Activated T-cell treated with anti-CD3 and anti-CD28 coated beads, Interleukin-2, amount 50 U/mL, for 48 hours (primary cell): Measurements from ENCODE around the gene C10orf67.
A peak's percentile ranks its signal among the peaks of the same experiment; 100 is the strongest.
"Not testable (repeated sequence)": the region's sequence is repeated elsewhere in the genome, so short reads cannot be mapped to it uniquely, and the experiment has no call there.

Experiments used
- DNase-seq, 2 experiments: peaks; one replicate each; pipeline ENCODE4 v3.0.0-alpha.2; 2020

The C10orf67 gene

DNA sequence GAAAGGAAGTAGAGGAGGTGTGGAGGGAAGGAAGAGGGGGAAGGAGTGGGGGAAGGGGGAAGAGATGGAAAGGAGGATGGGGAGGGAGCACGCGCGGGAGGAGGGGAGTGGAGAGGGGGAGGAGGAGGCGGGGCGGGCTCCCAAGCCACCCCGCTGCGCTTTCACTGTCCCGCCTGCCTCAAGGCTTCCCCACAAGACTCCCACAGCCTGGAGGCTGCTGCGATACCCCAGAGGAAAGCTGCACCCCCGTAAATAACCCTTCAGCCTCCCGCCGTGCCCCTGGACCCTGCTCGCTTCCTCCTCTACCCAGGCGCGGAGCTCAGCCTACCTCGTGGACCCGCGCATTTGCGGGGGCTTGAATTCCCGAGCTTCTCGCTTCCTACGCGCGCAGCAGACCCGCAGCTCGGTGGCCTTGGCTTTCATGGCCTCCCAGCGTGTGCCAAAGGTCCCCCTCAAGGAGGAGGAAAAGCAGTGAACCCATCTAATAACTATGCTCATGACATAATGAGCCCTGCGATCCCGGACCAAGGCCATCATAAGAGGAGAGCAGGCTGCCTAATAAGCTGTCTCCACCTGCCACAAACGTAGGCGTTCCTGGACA is at the start of gene C10orf67:
C10orf67 (minus strand) TSS at position 557 of the 601 bp plus-strand sequence; CDS start at position 534, 23 bp downstream.
- DNase-seq: peak in 1 of 2 experiments; percentile 51

DNA sequence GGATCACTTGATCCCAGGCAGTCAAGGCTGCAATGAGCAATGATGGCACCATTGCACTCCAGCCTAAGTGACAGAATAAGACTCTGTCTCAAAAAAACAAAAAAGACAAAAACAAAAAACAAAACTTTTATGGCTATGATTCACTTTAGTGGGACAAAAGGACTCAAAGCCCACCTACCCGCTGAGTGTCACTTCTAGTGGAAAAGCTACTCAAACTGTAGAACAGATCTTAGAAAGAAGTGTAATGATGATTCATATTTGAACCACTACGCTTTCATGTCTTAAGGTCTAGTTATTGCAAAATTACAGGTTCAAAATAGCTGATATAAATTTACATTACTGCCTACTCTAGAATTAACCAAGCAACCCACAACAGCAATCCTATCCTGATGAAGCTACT is 47.2 kb upstream of the C10orf67 start:
- peak; percentile 26 to 32 for DNase-seq

DNA sequence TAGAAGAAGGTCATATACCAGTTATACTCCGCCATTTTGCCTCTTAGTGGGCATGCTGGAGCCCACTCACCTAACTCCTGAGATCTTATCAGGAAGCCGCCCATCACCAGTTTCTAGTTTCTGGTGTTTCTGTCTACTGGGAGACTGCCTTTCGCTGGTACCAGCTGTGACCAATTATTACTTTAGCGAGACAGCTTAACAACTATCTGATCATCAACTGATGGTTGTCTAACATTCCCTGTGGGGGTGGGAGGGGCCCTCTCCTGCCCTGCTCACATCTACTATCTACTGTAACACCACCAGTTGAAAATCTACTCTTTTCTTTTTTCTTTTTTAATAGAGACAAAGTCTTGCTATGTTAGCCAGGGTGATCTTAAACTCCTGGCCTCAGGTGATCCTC is 46.2 kb upstream of the C10orf67 start:
- DNase-seq: no peak

DNA sequence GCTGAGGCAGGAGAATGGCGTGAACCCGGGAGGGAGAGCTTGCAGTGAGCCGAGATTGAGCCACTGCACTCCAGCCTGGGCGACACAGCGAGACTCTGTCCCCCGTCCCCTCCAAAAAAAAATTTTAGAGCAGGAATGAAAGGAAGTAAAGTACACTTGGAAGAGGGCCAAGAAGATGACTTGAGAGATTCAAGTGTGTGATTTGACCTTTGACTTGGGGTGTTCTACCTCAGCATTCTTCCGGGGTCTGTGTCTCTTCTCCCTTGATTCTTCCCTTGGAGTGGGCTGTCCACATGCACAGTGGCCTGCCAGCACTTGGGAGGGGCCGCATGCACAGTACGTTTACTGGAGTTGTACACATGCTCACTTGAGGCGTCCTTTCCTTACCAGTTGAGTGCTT is 45.8 kb upstream of the C10orf67 start:
- not testable (repeated sequence) for DNase-seq

DNA sequence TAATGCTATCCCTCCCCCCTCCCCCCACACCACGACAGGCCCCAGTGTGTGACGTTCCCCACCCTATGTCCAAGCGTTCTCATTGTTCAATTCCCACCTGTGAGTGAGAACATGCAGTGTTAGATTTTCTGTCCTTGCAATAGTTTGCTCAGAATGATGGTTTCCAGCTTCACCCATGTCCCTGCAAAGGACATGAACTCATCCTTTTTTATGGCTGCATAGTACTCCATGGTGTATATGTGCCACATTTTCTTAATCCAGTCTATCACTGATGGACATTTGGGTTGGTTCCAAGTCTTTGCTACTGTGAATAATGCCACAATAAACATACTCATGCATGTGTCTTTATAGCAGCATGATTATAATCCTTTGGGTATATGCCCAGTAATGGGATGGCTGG is 42.9 kb upstream of the C10orf67 start:
- DNase-seq: not testable (repeated sequence)

DNA sequence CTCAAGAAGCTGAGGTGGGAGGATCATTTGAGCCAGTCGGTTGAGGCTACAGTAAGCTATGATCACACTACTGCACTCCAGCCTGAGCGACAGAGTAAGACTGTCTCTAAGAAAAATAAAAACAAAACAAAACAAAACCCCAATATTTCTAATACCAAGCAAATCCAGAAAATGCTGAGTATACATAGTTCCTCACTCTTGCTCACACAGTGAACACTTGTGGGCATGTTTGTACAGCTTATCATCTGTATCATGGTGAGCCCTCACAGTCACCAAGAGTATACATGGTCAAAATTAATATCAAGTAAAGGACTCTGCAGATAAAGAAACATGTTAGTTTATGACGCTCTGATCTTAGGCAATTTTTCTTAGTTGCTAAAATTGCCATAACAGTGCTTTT is 41.5 kb upstream of the C10orf67 start:
- DNase-seq: no peak

DNA sequence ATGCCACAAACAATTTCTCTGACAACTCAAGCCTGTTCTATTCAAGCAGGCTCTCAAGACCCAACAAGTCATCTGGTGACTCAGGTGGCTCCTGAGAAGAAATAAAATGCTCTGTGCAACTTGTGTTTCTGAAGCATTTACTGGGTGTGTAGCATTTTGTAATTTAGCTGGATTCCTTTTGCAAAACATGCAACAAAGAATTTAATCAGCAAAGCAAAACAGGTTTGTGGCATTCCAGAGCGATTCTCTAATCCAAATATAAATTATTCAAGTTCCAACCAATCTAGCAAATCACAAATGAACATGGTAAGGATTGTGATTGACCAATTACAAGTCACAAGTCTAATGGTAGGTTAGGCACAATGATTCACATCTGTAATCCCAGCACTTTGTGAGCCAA is 39.8 kb upstream of the C10orf67 start:
- DNase-seq: no peak

DNA sequence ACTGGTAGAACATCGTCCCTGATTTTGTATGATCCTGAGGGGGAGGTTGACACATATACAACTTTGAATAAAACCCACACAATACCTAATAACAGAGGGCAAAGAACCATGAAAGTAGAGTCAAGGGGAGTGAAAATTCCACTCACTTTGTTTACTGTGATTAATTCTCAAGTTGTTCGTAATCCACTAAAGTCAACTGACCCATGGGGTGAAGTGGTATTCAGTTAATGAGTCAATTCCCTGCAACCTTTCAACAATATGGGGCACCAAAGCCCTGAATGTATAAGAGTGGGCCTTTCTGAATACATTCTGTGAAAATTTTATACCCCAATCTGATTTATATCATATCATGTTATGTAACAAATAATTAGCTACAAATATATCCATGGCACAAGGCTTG is 39.0 kb upstream of the C10orf67 start:
- no peak for DNase-seq

DNA sequence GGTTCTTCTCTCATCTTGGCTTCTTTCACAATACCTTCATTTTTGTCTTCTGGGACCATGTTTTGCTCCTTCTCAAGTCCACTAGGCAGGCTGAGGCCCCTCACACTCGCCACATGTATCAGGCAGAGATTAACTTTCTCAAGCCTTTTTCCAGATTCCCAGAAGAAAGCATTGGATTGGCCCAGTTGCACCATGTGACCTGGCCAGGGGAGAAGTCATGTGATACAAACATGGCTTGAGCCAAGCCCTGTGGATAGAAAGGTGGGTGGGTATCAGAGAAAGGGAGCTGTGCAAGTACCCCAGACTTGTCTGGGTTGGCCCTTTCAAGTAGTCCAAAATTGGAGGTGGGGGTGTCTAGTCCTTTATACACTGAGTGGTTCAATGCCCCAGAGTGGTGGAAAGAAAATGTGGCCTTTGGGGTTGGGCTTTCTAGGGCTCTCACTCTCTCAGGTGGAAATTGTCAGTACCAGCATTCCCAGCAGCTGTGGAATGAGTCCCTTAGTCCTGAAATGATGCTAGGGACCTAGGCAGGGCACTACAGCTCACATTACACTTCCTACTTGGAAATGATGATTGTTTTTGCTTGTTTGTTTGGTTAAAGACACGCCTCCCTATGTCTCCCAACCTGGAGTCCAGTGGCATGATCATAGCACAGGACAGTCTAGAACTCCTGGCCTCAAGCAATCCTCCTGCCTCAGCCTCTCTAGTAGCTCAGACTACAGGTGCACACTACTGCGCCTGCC is 36.9 kb upstream of the C10orf67 start:
- DNase-seq: no peak

DNA sequence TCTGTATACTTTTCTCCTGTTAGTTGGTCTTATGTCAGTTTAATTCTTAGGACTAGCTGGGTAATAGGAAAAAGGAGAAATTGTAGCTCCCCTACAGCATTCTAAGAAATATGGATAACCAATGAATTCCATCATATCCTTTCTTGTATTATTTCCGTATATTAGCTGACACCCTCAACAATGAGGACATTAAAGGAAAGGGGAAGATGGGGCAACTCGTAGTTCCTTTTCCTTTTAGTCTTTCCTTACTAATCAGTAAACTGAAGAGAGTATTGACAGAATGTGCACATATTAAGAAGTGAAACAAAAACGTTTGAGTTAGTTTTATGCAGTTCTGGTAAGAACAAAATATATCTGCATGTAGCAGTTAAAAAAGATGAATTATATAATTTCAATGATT is 35.1 kb upstream of the C10orf67 start:
- no peak for DNase-seq

DNA sequence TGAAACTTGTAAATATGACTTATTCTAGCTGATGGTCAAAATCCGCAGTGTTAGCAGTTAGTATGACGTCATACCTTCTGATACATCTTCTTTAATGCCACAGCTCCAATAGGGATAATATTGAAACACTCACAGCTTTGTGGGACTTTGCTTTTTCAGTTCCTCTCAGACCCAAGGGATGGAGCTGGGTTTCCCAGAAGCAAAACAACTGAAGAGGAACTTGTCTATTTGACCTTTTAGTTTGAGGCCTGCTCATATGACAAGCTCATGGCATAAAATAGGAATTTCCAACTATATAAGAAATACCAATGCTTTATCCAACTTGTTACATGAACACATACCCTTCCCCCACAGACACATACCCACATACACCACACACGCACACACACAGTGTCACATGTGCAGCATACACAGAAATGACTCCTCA is 31.6 kb upstream of the C10orf67 start:
- DNase-seq: no peak

DNA sequence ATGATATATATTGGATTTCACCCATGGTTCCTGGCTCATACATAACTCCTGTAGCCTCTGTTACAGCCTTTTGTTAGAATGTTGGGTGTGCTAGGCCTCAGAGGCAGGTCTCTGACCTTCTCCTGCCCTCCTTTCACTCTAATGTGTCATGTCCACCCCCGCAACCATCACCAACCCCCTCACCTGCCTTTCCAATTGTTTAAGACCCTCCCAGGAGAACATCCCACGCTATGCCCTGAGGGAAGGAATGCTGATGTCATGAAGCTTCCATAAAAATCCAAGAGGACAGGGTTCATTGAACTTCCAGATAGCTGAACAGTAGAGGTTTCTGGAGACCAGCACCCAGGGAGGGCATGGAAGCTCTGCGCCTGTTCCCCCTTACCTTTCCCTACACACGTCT is 30.8 kb upstream of the C10orf67 start:
- DNase-seq: no peak

DNA sequence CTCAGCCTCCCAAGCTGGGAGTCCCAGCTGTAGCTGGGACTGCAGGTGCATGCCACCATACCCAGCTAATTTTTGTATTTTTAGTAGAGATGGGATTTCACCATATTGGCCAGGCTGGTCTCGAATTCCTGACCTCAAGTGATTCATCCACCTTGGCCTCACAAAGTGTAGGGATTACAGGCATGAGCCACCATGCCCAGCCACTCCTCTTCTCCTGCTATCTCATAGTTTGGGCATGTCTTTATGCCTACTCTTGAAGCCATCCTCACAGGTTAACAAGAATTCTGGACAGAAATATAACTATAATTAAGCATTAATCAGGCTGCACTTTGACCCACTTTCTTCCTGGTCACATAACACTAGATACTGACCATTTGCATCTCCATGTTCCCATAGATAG is 28.6 kb upstream of the C10orf67 start:
- no peak for DNase-seq

DNA sequence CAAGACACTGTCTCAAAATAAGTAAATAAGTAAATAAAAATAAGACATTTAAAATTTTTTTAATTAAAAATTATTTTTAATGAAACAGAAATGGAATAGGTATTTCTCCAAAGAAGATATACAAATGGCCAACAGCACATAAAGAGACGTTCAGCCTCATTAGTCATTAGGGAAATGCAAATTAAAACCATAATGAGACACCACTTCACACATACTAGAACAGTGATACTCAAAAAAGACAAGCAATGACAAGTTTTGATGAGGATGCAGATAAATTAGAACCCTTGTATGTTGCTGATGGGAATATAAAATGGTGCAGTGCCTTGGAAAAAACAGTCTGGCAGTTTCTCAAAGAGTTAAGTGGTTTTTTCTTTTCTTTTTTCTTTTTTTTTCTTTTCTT is 26.5 kb upstream of the C10orf67 start:
- no peak for DNase-seq

DNA sequence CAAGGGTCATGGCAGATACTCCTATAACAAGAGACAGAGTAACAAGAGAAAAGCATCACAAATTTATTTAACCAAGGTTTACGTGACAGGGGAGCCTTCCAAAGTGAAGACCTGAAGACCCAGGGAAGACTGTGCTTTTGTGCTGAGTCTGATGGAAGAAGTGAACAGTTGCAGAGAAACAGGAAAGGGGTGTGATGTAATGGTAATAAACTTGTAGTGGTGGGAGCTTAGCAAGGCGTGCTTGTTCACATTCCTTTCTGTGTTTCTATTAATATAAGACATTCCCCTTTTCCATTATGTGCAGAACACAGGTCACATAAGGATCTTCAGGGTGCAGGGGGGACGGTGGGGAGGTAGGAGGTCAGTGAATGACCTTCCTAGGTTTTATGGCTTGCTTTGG is 25.5 kb upstream of the C10orf67 start:
- DNase-seq: no peak

DNA sequence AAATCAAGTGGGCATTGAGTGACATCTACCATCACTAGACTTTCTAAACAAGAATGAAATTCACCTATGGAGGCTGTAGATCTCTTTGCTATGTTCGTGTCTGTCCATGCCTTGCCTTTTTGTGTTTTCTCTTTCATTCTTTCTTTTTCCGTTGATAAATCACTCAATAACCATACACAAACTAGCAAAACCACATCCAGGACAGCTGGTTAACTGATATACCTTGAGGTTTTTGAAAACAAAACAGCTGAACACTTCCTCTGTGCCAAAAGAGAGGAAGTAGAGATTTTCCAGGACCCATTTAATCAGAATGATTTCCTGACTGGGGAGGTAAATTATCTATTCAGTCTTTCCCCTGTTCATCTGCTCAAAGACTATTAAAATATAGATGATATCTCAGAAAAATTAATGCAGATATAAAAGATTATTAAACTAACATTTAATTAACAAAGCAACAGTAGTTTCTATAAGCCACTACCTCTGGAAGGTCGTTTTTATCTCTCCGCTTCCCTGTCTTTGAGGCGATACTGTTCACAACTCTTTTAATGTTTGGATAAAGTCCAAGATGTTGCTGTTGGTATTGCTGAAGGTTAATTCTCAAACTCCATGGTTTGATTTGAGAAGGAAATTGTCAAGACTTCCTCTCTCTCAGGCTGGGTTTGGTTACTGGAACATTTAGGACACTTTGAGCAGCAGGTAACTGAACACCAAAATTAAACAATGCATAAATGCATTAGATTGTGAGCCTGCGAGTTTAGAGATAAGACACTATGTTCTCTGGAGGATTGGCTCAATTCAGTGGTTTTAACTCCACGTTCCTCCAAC is 24.4 kb upstream of the C10orf67 start:
- no peak for DNase-seq

DNA sequence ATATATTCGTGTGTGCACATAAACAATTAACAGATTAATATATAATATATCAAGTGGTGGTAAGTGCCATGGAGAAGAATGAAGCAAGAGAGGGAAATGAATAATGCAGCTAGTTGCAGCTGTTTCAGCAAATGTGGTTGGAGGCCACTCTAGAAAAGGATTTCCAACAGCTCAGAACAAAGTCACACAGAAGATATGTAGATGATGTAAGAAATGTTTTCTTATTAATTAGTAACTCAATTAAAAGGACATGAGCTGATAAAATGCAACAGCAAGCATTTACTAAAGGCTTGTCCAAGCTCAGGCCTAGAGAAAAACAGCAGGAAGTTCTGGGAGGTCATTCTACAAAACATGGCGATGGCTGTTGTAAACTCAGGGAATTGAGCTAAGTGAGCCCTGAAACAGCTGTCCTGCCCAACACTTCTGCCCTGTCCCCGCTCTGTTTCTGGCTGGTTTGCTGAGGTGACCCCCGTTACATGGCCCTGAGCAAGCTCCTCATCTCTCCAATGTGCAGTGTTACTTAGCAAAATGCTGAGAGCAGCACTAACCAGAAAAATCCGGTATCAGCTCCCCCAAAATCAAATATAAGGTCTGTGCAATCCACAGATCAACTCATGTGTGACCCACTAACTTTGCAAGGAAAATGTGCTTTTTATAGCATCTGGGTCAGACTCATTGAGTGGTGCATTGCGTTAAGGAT is 23.4 kb upstream of the C10orf67 start:
- no peak for DNase-seq

DNA sequence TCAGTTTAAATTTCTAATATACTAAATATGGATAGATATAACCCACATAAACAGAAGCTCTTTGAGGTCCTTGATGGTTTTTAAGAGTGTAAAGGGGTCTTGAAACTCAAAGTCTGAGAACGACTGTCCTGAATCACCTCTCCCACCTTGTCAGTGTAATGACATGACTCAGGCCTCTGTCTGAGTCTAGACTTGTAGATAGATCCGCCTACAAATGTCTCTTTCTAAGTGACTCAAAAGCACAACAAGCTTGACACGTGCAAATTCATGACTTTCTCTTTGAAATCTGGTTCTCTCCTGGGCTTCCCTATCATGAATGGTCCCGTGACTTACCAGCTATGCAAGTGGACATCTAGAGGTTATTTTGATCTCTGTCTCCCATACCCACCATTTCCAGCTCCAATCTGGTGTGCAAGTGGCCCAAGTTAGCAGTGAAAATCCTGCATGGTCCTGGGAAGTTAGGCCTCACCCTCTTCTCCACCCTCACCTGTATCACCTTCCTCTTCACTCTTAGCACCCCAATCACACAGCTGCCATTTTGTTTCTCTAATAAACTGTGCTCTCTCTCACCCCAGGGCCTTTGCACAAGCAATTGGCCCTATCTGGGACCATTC is 20.9 kb upstream of the C10orf67 start:
- DNase-seq: peak in 1 of 2 experiments; percentile 42

DNA sequence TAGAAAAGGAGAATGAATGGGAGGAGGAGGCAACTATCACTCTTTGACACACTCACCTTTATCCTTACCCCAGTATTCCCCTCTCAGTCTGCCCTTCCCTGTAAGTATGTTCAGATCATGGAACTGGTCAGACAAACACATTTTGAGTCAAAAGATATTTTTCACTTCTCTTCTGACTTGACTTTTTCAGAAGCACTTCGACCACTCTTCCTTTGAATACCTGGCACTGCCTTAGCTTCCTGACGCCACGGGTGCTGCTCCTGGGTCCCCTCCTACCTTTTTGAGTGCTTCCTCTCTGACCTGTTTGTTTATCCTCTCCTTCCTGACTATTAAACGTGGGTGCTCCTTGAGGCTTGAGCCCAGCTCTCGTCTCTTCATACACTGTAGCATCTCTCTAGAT is 19.8 kb upstream of the C10orf67 start:
- DNase-seq: peak; percentile 45 to 46

DNA sequence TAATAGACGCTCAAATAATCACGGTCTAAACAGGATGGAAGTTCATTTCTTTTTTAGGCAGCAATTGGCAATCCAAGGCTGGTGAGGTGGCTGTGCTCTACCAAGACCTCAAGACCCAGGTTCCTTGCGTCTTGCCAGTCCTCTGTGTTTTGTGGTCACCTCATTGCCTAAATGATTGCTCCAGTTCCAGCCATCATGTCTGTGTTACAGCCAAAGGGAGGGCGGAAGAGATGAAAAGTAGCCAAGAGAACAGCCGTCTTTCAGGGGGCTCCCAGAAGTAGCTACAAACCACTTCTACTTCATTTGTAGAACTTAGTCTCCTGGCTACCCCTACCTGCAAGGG is 19.2 kb upstream of the C10orf67 start:
- DNase-seq: peak in 1 of 2 experiments; percentile 40

DNA sequence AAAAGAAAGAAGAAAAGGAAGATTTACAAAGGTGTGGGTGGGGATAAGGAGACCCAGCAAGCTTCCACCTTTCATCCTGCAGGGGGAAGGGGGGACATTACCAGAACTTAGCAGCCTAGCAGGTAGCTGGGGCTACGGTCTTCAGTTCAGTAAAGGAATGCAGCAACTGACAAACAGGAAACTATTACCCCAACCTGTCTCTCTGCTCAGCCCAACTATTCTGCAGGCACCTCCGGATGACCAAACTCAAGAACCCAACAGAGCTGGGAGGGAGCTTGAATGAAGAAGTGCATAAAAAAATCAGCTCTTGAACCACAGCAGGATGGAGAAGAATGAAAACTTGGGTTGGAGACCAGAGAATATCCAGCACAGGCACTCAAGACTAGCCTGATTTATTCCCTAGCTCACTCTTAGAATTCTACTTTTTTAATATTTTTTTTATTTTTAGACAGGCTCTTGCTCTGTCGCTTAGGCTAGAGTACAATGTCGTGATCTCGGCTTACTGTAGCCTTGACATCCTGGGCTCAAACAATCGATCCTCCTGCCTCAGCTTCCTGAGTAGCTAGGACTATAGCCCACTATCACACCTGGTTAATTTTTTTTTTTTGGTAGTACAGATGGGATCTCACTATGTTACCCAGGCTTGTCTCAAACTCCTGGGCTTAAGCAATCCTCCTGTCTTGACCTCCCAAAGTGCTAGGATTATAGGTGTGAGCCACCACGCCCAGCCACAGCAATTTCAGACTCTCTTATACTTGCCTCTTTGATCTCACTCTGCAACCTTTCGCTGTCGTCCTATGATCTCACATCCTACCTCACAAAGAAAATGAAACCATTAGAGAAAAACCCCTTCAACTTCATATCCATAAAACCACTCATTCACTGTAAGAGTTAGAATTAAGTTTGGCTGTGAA is 18.5 kb upstream of the C10orf67 start:
- DNase-seq: peak; percentile 45 to 56
